ENCODE results near the gene LBHD2. TPM values are rescaled to one million over a fixed set of nuclear protein-coding genes. Genes with fewer than 3 reads are reported as not detected.
"Not testable (repeated sequence)": the region's sequence is repeated elsewhere in the genome, so short reads cannot be mapped to it uniquely, and the experiment has no call there.

The LBHD2 gene
- not detected in 2 replicates for total RNA-seq

DNA sequence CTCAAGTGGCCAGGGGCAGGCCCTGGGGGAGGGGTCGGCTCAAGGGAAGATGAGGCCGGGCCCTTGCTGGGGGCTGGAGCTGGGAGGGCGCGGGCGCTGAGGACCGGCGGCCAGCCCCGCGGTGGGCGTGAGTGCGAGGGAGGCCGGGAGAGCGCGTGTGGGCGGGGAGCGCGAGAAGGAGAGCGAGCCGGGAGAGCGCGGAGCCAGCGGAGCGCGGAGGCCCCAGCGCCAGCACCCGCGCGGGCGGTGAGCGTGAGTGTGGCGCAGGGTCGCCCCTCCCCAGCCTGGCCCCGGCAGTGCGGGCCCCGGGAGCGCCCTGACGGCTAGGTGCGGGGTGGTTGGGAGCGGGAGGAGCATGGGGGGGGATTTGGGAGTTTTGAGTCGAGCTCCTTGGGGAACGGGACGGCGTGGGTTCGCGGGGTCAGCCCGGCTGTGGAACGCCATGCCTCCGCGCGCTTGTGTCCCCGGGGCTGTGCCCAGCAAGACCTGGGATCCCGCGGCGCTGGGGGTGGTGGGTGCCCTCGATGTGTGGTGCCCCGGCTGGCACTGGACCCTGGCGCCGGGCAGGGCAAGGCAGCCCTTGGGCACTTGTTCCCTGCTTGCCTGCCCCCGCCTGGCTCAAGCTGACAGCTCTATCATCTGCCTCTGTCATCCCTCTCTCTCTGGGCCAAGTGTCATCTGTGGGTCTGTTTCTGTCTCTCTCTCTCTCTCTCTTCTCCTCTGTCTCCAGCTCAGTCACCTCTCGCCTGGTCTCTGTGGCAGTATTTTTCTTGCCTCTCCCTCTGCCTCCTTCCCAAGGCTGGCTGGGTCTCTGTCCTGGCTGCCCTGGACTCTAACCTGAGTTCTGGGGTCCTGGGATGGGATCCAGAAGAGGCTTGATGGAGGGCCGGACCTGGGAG is at the start of gene LBHD2:
TSS of gene LBHD2 (plus strand) at position 190 of the 899 bp plus-strand sequence. CDS start 1,803 bp downstream, outside the sequence.
- TF ChIP-seq CTCF (conservative IDR thresholded peaks at IDR 0.05; ENCODE audit: low read depth, low read length): no peak
- H3K4me3 ChIP-seq (ENCODE audit: low read depth, low read length): peak within 1 kb of the TSS; percentile 42
- no peak for DNase-seq (ENCODE audit: low read depth)

DNA sequence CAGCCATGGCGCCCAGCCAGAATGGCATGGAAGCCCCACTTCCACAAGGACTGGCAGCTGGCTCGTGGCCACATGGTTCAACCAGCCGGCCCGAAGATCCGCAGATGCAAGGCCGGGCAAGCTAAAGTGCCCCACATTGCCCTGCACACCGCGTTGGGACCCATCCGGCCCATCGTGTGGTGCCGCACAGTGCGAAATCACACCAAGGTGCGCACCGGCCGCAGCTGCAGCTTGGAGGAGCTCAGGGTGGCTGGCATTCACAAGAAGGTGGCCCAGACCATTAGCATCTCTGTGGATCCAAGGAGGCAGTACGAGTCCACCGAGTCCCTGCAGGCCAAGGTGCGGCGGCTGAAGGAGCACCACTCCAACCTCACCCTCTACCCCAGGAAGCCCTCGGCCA is 42.5 kb upstream of the LBHD2 start:
- DNase-seq (ENCODE audit: low read depth): no peak
- TF ChIP-seq CTCF (conservative IDR thresholded peaks at IDR 0.05; ENCODE audit: low read depth, low read length): no peak
- no peak overlapping the region for H3K4me3 ChIP-seq (ENCODE audit: low read depth, low read length)

GRCh38 chr14:103043257-103044015 is 40.6 kb upstream of the LBHD2 start:
- DNase-seq (ENCODE audit: low read depth): no peak
- TF ChIP-seq CTCF (conservative IDR thresholded peaks at IDR 0.05; ENCODE audit: low read depth, low read length): no peak
- no peak overlapping the region for H3K4me3 ChIP-seq (ENCODE audit: low read depth, low read length)

DNA sequence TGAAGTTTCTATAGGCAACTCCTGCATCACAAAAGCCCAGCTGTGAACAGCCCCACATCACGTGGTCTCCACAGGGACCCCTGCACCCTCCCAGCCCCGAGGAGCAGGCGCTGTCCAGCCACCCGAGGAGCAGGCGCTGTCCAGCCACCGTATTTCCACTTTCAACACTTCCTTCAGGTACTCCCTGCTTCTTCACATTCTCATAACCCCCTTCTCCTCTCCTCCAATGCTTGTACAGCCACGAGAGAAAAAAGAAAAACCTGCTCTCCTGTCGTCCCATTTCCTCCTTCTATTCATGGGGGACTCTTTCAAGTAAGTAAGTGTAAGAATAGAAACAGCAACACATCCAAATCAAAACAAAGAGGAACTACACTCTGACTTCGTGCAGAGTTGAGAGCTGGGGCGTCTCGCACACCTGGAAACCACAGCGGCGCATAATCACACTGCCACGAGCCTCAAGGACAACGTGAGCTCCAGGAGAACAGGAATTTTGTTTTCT is 38.6 kb upstream of the LBHD2 start:
- no peak for DNase-seq (ENCODE audit: low read depth)
- no peak for TF ChIP-seq CTCF (conservative IDR thresholded peaks at IDR 0.05; ENCODE audit: low read depth, low read length)
- no peak overlapping the region for H3K4me3 ChIP-seq (ENCODE audit: low read depth, low read length)

GRCh38 chr14:103047453-103047852 is 36.6 kb upstream of the LBHD2 start:
- not testable (repeated sequence) for H3K4me3 ChIP-seq (ENCODE audit: low read depth, low read length); DNase-seq (ENCODE audit: low read depth)

- no peak for TF ChIP-seq CTCF (conservative IDR thresholded peaks at IDR 0.05; ENCODE audit: low read depth, low read length)
- H3K4me3 ChIP-seq (ENCODE audit: low read depth, low read length): no peak overlapping the region
- no peak for DNase-seq (ENCODE audit: low read depth)
Observed at GRCh38 chr14:103050935-103051334, 33.1 kb upstream of the LBHD2 start.

DNA sequence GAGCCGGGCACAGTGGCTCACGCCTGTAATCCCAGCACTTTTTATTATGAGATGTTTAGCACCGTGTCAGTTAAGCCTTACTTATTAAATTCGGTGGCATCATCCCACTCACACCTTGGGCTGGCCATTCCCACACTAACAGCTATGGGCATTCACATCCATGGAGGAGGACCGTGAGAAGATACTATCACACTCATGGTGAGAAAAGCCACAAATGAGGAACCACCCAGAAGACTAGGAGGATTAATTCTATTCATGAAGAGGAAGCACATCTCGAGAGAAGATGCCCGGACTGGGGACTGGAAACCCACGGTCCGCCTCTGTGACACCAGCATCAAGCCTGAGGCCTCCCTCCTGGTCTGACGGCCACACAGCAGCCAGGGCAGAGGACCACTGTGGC is 31.6 kb upstream of the LBHD2 start:
- no peak for TF ChIP-seq CTCF (conservative IDR thresholded peaks at IDR 0.05; ENCODE audit: low read depth, low read length)
- no peak for DNase-seq (ENCODE audit: low read depth)

More for the DNA sequence above, 31.6 kb upstream of the LBHD2 start:
- H3K4me3 ChIP-seq (ENCODE audit: low read depth, low read length): no peak overlapping the region

All from epithelial cell of proximal tubule (primary cell).